Stimulated activated CD8-positive, alpha-beta memory T cell treated with anti-CD3 and anti-CD28 coated beads, Interleukin-15, amount 100 ng/mL, for 48 hours (primary cell): ENCODE measurements around the gene ERP29.
"Not testable (repeated sequence)": the region's sequence is repeated elsewhere in the genome, so short reads cannot be mapped to it uniquely, and the experiment has no call there.

Experiments used
- DNase-seq, 2 donors: peaks; one replicate each; pipeline ENCODE4 v3.0.0-alpha.2; 2020; ENCODE audit warnings: low read depth in 2 of 2

ERP29 gene

DNA sequence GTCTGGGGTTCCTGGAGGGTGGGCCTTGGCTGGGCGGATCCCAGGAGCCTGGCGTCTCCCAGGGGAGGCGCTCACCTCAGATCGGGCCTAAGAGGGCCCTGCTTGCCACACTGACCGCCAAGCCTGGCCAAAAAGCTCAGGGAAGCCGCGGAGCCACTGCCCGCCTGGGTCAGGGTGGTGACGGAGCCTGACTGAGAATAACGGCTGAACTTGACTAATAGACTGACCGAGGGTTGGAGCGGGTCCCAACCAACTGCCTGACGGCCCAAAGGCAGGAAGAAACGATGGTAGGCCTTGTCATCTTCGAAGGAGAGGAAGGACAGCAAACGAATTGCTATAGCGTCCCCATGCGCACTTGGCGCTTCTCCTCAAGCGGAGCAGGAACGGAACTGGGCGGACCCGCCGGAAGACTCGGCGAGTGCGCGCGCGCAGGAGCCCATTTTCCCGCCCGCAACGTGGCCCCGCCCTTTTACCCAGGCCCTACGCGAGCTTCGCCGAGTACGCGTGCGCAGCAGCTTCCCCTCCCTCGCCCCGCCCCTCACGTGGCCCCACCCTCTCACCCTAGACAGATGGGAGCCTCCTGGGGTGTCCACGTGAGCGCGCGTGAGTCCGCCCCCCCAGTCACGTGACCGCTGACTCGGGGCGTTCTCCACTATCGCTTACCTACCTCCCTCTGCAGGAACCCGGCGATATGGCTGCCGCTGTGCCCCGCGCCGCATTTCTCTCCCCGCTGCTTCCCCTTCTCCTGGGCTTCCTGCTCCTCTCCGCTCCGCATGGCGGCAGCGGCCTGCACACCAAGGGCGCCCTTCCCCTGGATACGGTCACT lies at the start of gene ERP29, which contains the start of gene TMEM116:
Gene ERP29, plus strand, starts transcription at position 652 of the 826 bp plus-strand sequence. Its CDS starts 40 bp downstream, at position 692.
Gene TMEM116, minus strand, starts transcription at position 391 of the 826 bp plus-strand sequence. CDS start 7,895 bp downstream, outside the sequence.
- DNase-seq, result peak; percentile 100

- DNase-seq, result no peak
Observed at GRCh38 chr12:111964935-111965334, 48.3 kb upstream of the ERP29 start.

DNA sequence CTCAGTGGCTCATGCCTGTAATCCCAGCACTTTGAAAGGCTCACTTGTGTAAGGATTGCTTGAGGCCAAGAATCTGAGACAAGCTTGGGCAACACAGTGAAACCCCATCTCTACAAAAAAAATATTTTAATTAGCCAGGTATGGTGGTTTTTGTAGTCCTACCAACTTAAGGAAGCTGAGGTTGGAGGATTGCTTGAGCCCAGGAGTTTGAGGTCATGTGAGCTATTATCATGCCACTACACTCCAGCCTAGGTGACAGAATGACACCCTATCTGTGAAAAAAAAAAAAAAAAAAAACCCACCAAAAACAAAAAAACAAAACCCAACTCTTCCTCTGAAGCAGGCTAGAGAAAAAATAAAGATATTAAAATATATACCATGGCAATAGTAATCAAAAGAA lies 41.4 kb upstream of the ERP29 start:
- no peak for DNase-seq

DNA sequence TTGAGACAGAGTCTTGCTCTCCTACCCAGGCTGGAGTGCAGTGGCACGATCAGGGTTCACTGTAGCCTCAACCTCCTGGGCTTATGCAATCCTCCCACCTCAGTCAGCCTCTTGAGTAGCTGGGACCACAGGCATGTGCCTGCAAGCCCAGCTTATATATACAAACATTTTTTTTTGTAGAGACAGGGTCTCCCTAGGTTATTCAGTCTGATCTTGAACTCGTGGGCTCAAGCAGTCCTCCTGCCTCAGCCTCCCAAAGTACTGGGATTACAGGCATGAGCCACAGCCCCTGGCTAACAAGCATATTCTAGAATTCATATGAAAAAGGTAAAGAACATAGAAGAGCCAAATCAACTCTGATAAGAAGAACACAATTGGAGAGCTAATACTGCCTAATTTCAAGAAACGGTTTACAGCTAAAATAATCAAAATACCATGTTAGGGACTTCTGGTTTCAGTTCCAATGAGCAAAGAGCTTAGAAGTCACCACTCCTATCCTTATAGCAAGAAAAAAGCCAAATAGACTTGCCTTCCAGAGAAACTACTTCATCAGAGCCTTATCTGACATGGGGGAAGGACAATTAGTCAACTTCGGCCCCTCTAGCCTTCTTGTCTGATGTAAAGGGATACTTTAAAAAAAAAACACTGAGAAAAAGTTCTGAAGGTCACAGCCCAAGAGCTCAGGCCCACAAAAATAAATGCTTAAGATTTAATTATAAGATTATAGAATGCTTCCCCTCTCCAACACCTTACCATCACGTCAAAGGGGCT lies 37.9 kb upstream of the ERP29 start:
- no peak for DNase-seq

DNA sequence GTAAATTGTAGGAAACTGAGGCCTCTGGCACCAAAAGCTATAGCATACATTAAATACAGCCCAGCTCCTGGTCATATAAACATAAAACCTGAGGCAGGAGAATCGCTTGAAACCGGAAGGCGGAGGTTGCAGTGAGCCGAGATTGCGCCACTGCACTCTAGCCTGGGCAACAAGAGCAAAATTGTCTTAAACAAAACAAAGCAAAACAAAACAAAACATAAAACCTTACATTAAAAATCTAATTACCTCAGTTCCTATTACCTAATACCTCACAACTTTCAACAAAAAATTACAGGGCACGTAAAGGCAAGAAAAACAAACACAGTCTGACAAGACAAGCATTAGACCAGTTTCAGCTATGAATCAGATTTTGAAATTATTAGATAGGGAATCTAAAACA lies 36.9 kb upstream of the ERP29 start:
- DNase-seq, result no peak

DNA sequence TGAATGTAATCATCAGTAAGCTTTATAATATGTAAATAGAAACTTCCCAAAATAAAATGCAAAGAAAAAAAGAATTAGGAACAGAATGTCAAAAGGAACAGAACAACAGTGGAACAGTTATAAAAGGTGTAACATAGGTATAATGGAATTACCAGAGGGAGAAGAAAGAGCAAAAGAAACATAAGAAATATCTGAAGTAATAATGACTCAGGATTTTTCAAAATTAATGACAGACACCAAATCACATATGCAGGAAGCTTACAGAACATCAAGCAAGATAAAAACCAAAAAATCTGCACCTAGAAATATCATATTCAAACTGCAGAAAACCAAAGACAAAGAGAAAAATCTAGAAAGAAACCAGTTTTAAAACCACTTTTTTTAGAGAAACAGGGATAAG lies 36.4 kb upstream of the ERP29 start:
- no peak for DNase-seq

- DNase-seq, result no peak
Observed at GRCh38 chr12:111978545-111978944, 34.7 kb upstream of the ERP29 start.

DNA sequence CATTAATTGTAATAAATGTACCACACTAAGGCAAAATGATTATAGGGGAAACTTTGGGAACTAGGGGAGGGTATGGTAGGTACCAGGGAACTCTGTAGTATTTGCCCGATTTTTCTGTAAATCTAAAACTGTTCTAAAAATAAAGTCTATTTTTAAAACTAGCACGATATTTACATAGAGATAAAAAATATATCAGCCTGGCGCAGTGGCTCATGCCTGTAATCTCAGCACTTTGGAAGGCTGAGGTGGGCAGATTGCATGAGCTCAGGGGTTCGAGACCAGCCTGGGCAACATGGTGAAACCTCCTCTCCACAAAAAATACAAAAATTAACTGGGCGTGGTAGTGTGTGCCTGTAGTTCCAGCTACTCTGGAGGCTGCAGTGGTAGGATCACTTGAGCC lies 32.6 kb upstream of the ERP29 start:
- no peak for DNase-seq

DNA sequence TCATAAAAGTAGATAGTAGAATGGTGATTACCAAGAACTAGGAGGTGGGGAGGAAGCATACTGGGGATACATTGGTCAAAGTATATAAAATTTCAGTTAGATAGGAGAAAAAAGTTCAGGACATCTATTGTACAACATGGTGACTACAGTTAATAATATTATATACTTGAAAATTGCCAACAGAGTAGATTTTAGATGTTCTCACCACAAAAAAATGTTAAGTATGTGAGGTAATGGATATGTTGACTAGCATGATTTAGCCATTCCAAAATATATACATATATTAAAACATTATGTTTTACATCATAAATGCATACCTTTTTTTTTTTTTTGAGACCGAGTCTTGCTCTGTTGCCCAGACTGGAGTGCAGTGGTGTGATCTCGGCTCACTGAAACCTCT lies 31.2 kb upstream of the ERP29 start:
- DNase-seq, result no peak

- DNase-seq, result no peak
Observed at GRCh38 chr12:111984820-111985219, 28.4 kb upstream of the ERP29 start.

- no peak for DNase-seq
Observed at GRCh38 chr12:111991535-111991934, 21.7 kb upstream of the ERP29 start.

DNA sequence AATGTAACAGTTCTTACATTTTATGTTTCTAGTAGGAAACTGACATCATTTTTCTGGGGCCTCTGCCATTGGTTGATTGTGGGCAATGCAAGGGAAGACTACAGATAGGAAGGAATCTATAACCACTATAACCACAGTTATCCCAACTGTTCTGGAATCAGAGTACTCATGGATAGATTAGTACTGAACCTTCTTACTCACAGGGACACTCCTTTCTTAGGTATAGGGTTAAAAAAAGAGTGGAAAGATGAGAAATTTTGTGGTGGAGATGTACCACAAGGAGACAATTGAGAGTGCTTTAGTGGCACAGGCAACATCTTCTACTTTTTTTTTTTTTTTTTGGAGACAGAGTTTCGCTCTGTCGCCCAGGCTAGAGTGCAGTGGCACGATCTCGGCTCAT lies 21.3 kb upstream of the ERP29 start:
- no peak for DNase-seq

DNA sequence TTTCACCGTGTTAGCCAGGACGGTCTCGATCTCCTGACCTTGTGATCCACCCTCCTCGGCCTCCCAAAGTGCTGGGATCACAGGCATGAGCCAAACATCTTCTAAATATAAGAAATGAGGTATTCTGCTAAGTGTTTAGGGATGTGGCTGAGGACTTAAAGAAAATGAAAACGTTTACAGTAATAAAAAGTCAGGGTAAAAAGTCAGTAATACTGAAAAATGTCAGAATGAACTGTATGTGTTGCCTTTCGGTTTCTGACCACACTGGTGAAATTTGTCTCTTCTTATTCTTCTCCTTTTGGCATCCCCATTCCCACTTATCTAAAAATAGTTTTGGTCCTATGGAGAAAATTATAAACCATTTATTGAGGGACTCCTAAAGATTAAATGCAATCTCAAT lies 20.8 kb upstream of the ERP29 start:
- DNase-seq, result no peak

GRCh38 chr12:111993292-111994150 lies 19.7 kb upstream of the ERP29 start:
- DNase-seq, result no peak

DNA sequence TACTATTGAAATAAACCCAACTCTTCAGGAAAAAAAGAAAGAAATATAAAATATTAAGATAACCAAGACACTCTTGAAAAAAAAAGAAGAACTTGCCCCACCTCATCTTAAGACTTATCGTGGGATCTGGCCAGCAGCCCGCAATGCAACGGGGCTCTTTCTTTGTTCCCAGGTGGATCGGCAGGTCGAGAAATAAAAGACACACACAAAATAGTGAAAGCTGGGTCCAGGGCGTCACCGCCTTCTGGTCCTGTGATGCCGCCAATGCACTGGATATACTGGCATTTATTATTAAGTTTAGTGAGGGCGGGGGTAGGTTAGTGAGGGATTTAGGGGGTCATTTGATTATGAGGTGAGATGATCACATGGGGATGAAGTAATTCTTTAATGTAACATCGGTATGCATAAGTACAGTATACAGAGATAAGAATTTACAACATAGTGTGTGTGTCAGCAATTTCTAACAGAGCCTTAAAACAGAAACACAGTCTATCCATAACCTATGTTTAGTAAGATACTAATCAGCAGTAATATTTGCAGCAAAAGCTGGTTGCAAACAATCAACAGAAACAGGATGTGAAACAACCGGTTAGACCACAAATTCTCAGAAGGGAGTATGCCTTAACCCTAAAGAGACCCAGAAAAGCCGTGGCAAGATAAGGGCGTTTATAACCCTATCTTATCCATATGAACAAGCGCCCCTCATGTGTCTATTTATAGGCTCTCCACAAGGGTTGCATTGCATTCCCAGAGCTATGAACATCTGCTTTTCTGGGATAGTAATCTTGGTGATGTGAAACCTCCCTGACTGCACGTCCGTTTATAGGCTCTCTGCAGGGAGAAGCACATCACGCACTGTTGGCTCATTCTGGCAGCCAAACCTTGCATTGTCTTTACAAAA lies 18.8 kb upstream of the ERP29 start:
- DNase-seq, result not testable (repeated sequence)

GRCh38 chr12:111995782-111996480 lies 17.3 kb upstream of the ERP29 start:
- no peak for DNase-seq

DNA sequence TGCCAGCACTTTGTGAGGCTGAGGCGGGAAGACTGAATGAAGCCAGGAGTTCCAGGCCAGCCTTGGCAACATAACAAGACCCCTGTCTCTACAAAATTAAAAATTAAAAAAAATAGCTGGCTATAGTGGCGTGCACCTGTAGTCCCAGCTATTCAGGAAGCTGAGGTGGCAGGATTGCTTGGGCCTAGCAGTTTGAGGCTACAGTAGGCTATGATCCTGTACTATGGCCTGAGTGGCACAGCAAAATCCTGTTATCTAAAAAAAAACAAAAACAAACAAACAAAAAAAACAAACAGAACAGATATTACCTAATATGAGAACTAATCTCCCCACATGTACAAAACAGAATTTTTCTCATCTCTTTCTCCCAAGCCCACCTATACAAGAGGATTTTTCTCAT lies 15.9 kb upstream of the ERP29 start:
- DNase-seq, result no peak

GRCh38 chr12:111998015-111998414 lies 15.2 kb upstream of the ERP29 start:
- DNase-seq, result no peak

DNA sequence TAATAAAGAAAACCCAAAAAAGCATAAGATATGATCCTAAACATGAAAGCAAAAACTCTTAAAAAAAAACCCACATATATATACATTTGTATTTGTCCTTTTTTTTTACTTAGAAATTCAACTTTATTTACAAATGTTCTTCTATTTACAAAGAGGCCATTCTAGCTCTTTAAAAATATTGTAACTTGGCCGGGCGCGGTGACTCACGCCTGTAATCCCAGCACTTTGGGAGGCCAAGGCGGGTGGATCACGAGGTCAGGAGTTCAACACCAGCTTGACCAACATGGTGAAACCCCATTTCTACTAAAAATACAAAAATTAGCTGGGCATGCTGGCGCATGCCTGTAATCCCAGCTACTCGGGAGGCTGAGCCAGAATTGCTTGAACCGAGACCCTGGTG lies 14.1 kb upstream of the ERP29 start:
- DNase-seq, result not testable (repeated sequence)

DNA sequence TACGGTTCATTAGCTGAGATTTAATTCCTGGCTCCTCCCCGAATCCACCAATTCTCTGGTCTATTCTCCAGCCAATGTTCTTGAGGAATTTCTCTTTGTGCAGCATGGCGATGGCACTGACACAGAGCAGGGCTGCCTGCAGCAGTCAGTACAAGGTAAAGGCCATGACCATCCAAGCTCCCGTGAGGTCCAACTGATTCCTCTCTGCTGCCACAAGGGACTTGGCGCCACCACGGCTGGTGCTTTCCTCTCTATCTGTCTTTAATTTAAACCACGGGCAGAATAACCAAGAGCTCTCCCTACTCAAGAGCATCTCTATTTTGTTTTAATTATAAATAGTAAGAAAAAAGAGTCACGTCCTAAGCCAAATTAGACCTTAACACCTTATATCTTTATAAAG lies 12.4 kb upstream of the ERP29 start:
- DNase-seq, result no peak
